ENCODE results near the gene HOXA3.

Gene HOXA3

DNA sequence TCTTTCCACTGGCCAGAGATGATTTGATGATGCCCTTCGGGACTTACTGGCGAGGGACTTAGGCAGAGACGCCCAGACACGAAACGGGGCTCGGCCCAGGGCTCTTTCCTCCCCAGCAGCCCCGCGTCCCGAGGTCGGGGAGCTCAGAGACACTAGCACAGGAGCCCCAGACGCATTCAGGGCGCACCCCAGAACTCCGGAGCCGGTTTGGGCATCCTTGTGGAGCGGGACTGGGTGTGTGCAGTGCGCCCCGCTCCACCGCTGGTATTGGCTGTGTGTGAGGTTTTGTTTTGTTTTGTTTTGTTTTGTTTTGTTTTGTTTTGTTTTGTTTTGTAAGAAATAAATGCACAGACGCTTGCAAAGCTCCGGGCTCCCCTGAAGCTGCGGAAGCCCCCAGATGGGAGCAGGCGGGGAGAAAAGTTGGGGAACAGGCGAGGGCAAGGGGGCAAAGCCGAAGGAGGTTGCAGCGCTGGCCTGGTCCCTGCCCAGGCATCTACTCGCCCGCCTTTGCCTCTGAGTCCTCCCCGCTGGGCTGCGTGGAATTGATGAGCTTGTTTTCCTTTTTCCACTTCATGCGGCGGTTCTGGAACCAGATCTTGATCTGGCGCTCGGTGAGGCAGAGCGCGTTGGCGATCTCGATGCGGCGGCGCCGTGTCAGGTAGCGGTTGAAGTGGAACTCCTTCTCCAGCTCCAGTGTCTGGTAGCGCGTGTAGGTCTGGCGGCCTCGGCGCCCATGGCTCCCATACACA, 7.0 kb downstream of the HOXA3 start:
- Histone ChIP-seq H3K9me3 (ENCODE audit: control insufficient read depth, insufficient read depth, low read length) (no peaks in the 10 kb centered on the region), H3K4me3 (ENCODE audit: low read length) (no peak overlapping the region), H3K27me3 (ENCODE audit: control insufficient read depth, insufficient read depth, low read length) (peaks cover 96% of the 10 kb centered on the region), H3K4me1 (ENCODE audit: control insufficient read depth, insufficient read depth, low read length) (no peaks in the 10 kb centered on the region; the same call in 1 of the 2 replicates), H3K27ac (ENCODE audit: low read length) (no peak overlapping the region), H3K36me3 (ENCODE audit: control insufficient read depth, insufficient read depth, low read length) (no peaks in the 10 kb centered on the region)
- WGBS (ENCODE audit: insufficient coverage, insufficient read length), result no CpG with 5 or more reads among the region's 47 CpGs
- no peak for DNase-seq (ENCODE audit: low read depth, low spot score)

GRCh38 chr7:27144781-27145164, 7.6 kb downstream of the HOXA3 start:
- Histone ChIP-seq H3K9me3 (ENCODE audit: control insufficient read depth, insufficient read depth, low read length) (no peaks in the 10 kb centered on the region), H3K4me1 (ENCODE audit: control insufficient read depth, insufficient read depth, low read length) (no peaks in the 10 kb centered on the region; the same call in 1 of the 2 replicates), H3K27ac (ENCODE audit: low read length) (no peak overlapping the region), H3K36me3 (ENCODE audit: control insufficient read depth, insufficient read depth, low read length) (no peaks in the 10 kb centered on the region), H3K27me3 (ENCODE audit: control insufficient read depth, insufficient read depth, low read length) (peaks cover 96% of the 10 kb centered on the region), H3K4me3 (ENCODE audit: low read length) (no peak overlapping the region)
- no peak for DNase-seq (ENCODE audit: low read depth, low spot score)
- no CpG with 5 or more reads among the region's 31 CpGs for WGBS (ENCODE audit: insufficient coverage, insufficient read length)

DNA sequence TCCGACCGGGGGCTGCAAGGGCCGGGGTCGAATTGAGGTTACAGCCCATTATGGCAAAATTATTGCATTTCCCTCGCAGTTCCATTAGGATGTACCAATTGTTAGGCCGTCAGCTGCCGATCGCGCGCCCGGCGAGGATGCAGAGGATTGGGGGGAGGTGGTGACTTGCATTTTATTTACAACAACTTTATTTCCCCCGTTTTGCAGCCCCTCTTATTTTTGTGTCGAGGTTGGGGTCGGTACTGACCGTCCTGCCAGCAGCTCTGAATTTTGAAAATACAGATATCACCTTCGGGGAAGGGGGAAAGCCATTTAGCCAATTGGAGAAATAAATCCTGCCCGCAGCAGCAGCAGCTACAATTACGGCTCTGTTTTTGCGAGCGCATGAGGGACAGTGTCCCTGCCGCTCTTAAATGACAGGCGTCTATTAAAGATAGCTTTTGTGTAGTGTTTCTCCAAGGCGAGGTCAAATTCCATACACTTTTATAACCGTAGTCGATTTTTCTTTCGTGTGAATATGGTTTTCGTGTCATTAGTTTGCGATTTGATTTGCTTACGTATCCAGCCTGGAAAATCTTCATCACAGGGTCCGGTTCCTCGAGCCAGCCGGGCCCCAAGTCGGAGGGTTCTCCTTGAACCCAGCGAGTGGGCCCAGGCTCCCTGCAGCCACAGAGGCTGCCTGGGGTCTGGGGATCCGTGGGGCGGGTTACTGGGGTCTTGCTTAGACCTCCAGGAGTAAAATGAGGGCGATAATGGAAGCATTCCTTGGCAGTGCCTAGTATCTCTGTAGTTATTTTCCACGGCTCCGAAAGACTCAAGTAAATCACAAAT, 8.2 kb downstream of the HOXA3 start:
- no peak overlapping the region for H3K4me3 ChIP-seq (ENCODE audit: low read length)
- DNase-seq (ENCODE audit: low read depth, low spot score), result no peak
- H3K36me3 ChIP-seq (ENCODE audit: control insufficient read depth, insufficient read depth, low read length), result no peaks in the 10 kb centered on the region
- H3K27me3 ChIP-seq (ENCODE audit: control insufficient read depth, insufficient read depth, low read length), result peaks cover 98% of the 10 kb centered on the region
- H3K27ac ChIP-seq (ENCODE audit: low read length), result no peak overlapping the region
- H3K9me3 ChIP-seq (ENCODE audit: control insufficient read depth, insufficient read depth, low read length), result no peaks in the 10 kb centered on the region
- WGBS (ENCODE audit: insufficient coverage, insufficient read length), result no CpG with 5 or more reads among the region's 40 CpGs
- H3K4me1 ChIP-seq (ENCODE audit: control insufficient read depth, insufficient read depth, low read length), result no peaks in the 10 kb centered on the region; the same call in 1 of the 2 replicates

DNA sequence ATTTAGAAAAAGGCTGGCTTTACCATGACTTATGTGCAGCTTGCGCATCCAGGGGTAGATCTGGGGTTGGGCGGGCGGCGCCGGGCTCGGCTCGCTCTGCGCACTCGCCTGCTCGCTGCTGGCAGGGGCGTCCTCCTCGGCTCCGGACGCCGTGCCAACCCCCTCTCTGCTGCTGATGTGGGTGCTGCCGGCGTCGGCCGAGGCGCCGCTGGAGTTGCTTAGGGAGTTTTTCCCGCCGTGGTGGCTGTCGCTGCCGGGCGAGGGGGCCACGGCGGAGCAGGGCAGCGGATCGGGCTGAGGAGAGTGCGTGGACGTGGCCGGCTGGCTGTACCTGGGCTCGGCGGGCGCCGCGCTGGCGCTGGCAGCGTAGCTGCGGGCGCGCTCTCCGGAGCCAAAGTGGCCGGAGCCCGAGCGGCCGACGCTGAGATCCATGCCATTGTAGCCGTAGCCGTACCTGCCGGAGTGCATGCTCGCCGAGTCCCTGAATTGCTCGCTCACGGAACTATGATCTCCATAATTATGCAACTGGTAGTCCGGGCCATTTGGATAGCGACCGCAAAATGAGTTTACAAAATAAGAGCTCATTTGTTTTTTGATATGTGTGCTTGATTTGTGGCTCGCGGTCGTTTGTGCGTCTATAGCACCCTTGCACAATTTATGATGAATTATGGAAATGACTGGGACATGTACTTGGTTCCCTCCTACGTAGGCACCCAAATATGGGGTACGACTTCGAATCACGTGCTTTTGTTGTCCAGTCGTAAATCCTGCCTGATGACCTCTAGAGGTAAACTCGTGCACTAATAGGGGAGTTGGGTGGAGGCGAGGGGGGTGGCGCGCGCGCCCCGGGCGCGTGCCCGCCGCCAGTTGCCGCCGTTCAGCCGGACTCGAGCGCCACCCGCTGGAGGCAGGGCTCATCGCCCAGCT, 9.1 kb downstream of the HOXA3 start, which contains the start of gene HOXA5:
HOXA5 (minus strand) TSS at position 659 of the 927 bp plus-strand sequence; CDS start at position 585, 74 bp downstream.
- peak; percentile 70 for DNase-seq (ENCODE audit: low read depth, low spot score)
- H3K4me1 ChIP-seq (ENCODE audit: control insufficient read depth, insufficient read depth, low read length), result no peaks in the 10 kb centered on the region; the same call in 1 of the 2 replicates
- no peaks in the 10 kb centered on the region for H3K36me3 ChIP-seq (ENCODE audit: control insufficient read depth, insufficient read depth, low read length)
- H3K4me3 ChIP-seq (ENCODE audit: low read length), result peak within 1 kb of the TSS; percentile 14; the same call in 1 of the 2 replicates
- H3K27me3 ChIP-seq (ENCODE audit: control insufficient read depth, insufficient read depth, low read length), result peaks cover 98% of the 10 kb centered on the region
- H3K9me3 ChIP-seq (ENCODE audit: control insufficient read depth, insufficient read depth, low read length), result no peaks in the 10 kb centered on the region
- no CpG with 5 or more reads among the region's 86 CpGs for WGBS (ENCODE audit: insufficient coverage, insufficient read length)
- H3K27ac ChIP-seq (ENCODE audit: low read length), result no peak within 1 kb of the TSS

GRCh38 chr7:27142580-27143022, 9.8 kb downstream of the HOXA3 start:
- WGBS (ENCODE audit: insufficient coverage, insufficient read length), result no CpG with 5 or more reads among the region's 29 CpGs
- no peak overlapping the region for H3K27ac ChIP-seq (ENCODE audit: low read length)
- H3K4me1 ChIP-seq (ENCODE audit: control insufficient read depth, insufficient read depth, low read length), result no peaks in the 10 kb centered on the region; the same call in 1 of the 2 replicates
- H3K9me3 ChIP-seq (ENCODE audit: control insufficient read depth, insufficient read depth, low read length), result no peaks in the 10 kb centered on the region
- H3K4me3 ChIP-seq (ENCODE audit: low read length), result no peak overlapping the region
- no peak for DNase-seq (ENCODE audit: low read depth, low spot score)
- peaks cover 98% of the 10 kb centered on the region for H3K27me3 ChIP-seq (ENCODE audit: control insufficient read depth, insufficient read depth, low read length)
- H3K36me3 ChIP-seq (ENCODE audit: control insufficient read depth, insufficient read depth, low read length), result no peaks in the 10 kb centered on the region

GRCh38 chr7:27141923-27142579, 10.3 kb downstream of the HOXA3 start:
- H3K27me3 ChIP-seq (ENCODE audit: control insufficient read depth, insufficient read depth, low read length), result peaks cover 98% of the 10 kb centered on the region
- WGBS (ENCODE audit: insufficient coverage, insufficient read length), result no CpG with 5 or more reads among the region's 30 CpGs
- no peaks in the 10 kb centered on the region for H3K36me3 ChIP-seq (ENCODE audit: control insufficient read depth, insufficient read depth, low read length)
- no peak overlapping the region for H3K27ac ChIP-seq (ENCODE audit: low read length)
- no peaks in the 10 kb centered on the region for H3K9me3 ChIP-seq (ENCODE audit: control insufficient read depth, insufficient read depth, low read length)
- H3K4me1 ChIP-seq (ENCODE audit: control insufficient read depth, insufficient read depth, low read length), result no peaks in the 10 kb centered on the region; the same call in 1 of the 2 replicates
- DNase-seq (ENCODE audit: low read depth, low spot score), result no peak
- no peak overlapping the region for H3K4me3 ChIP-seq (ENCODE audit: low read length)

GRCh38 chr7:27141137-27141922, 11.1 kb downstream of the HOXA3 start:
- Histone ChIP-seq H3K4me3 (ENCODE audit: low read length) (no peak overlapping the region), H3K36me3 (ENCODE audit: control insufficient read depth, insufficient read depth, low read length) (no peaks in the 10 kb centered on the region), H3K27ac (ENCODE audit: low read length) (no peak overlapping the region), H3K9me3 (ENCODE audit: control insufficient read depth, insufficient read depth, low read length) (no peaks in the 10 kb centered on the region), H3K4me1 (ENCODE audit: control insufficient read depth, insufficient read depth, low read length) (no peaks in the 10 kb centered on the region; the same call in 1 of the 2 replicates), H3K27me3 (ENCODE audit: control insufficient read depth, insufficient read depth, low read length) (peaks cover 98% of the 10 kb centered on the region)
- no CpG with 5 or more reads among the region's 18 CpGs for WGBS (ENCODE audit: insufficient coverage, insufficient read length)
- no peak for DNase-seq (ENCODE audit: low read depth, low spot score)

- Histone ChIP-seq H3K27ac (ENCODE audit: low read length) (no peak overlapping the region), H3K4me3 (ENCODE audit: low read length) (no peak overlapping the region), H3K9me3 (ENCODE audit: control insufficient read depth, insufficient read depth, low read length) (no peaks in the 10 kb centered on the region), H3K36me3 (ENCODE audit: control insufficient read depth, insufficient read depth, low read length) (no peaks in the 10 kb centered on the region), H3K27me3 (ENCODE audit: control insufficient read depth, insufficient read depth, low read length) (peaks cover 98% of the 10 kb centered on the region), H3K4me1 (ENCODE audit: control insufficient read depth, insufficient read depth, low read length) (no peaks in the 10 kb centered on the region; the same call in 1 of the 2 replicates)
- DNase-seq (ENCODE audit: low read depth, low spot score), result no peak
- WGBS (ENCODE audit: insufficient coverage, insufficient read length), result no CpG with 5 or more reads among the region's 15 CpGs
Observed at GRCh38 chr7:27140126-27140857, 12.1 kb downstream of the HOXA3 start.

Measured in iPS DF 6.9 (cell line).